Neuronal stem cell (in vitro differentiated cells): ENCODE measurements around the gene COG6.
A peak's percentile ranks its signal among the peaks of the same experiment; 100 is the strongest.

Source experiments
- DNase-seq: peaks from one replicate; pipeline ENCODE4 v3.0.0-alpha.2; 2013; ENCODE audit warnings: low spot score
- H2AFZ ChIP-seq: one replicate; pipeline ENCODE4 v1.6.1; 2013; ENCODE audit warnings: mild to moderate bottlenecking, low read length, inconsistent platforms
- H2AK5ac ChIP-seq: 2 replicates; pipeline ENCODE4 v1.6.1; 2013; ENCODE audit warnings: low read depth, mild to moderate bottlenecking, inconsistent platforms, low read length, moderate library complexity, mixed read lengths
- H2BK120ac ChIP-seq: 2 replicates; pipeline ENCODE4 v1.6.1; 2013; ENCODE audit warnings: low read depth, mild to moderate bottlenecking, inconsistent platforms, low read length, moderate library complexity, mixed read lengths
- H2BK12ac ChIP-seq: one replicate; pipeline ENCODE4 v1.6.1; 2013; ENCODE audit warnings: low read length, inconsistent platforms
- H2BK15ac ChIP-seq: 2 replicates; pipeline ENCODE4 v1.6.1; 2013; ENCODE audit warnings: mild to moderate bottlenecking, low read length, inconsistent platforms, mixed read lengths
- H2BK5ac ChIP-seq: one replicate; pipeline ENCODE4 v1.6.1; 2013; ENCODE audit warnings: inconsistent platforms, mild to moderate bottlenecking, low read length, moderate library complexity
- H3K14ac ChIP-seq: one replicate; pipeline ENCODE4 v1.6.1; 2013; ENCODE audit warnings: low read length, inconsistent platforms
- H3K18ac ChIP-seq: 2 replicates; pipeline ENCODE4 v1.6.1; 2013; ENCODE audit warnings: low read length, inconsistent platforms
- H3K23ac ChIP-seq: 2 replicates; pipeline ENCODE4 v1.6.1; 2013; ENCODE audit warnings: low read depth, mild to moderate bottlenecking, mixed read lengths, low read length, inconsistent platforms; ENCODE audit not compliant: poor library complexity
- H3K27ac ChIP-seq: replicated peaks from 3 replicates; pipeline ENCODE4 v1.5.1; 2013; ENCODE audit warnings: low read length, inconsistent platforms
- H3K27me3 ChIP-seq, 3 experiments: 2 replicates each; pipeline ENCODE4 v1.6.1; 2013; ENCODE audit warnings: low read length in 3 of 3, mild to moderate bottlenecking in 2 of 3, inconsistent platforms in 1 of 3, low read depth in 1 of 3, mixed read lengths in 1 of 3, moderate library complexity in 1 of 3; ENCODE audit not compliant: control insufficient read depth in 3 of 3, insufficient read depth in 3 of 3
- H3K36me3 ChIP-seq, 2 donors: replicated peaks in 1 of 2; 2 replicates each; pipeline ENCODE4 v1.6.1; 2013; ENCODE audit warnings: low read length in 2 of 2; ENCODE audit not compliant: control insufficient read depth in 2 of 2, insufficient read depth in 2 of 2
- H3K4ac ChIP-seq: 2 replicates; pipeline ENCODE4 v1.6.1; 2013; ENCODE audit warnings: inconsistent platforms, mild to moderate bottlenecking, low read length, moderate library complexity
- H3K4me1 ChIP-seq, 2 donors: 1 replicate in 1 of 2; 2 replicates in 1 of 2; pipeline ENCODE4 v1.6.1; 2013; ENCODE audit warnings: low read length in 2 of 2, low read depth in 1 of 2; ENCODE audit not compliant: control insufficient read depth in 2 of 2, insufficient read depth in 1 of 2
- H3K4me2 ChIP-seq: one replicate; pipeline ENCODE4 v1.6.1; 2013; ENCODE audit warnings: mild to moderate bottlenecking, low read length, inconsistent platforms; ENCODE audit not compliant: insufficient read depth, poor library complexity, severe bottlenecking
- H3K4me3 ChIP-seq, 2 donors: 2 replicates each; pipeline ENCODE4 v1.5.1; 2013; ENCODE audit warnings: low read length in 2 of 2, mild to moderate bottlenecking in 2 of 2, inconsistent platforms in 1 of 2, moderate library complexity in 1 of 2
- H3K79me1 ChIP-seq: one replicate; pipeline ENCODE4 v1.6.1; 2013; ENCODE audit warnings: low read depth, mild to moderate bottlenecking, inconsistent platforms, low read length, moderate library complexity
- H3K9ac ChIP-seq: one replicate; pipeline ENCODE4 v1.6.1; 2013; ENCODE audit warnings: mild to moderate bottlenecking, low read depth, low read length, inconsistent platforms; ENCODE audit not compliant: poor library complexity
- H3K9me3 ChIP-seq, 2 donors: replicated peaks in 1 of 2; 2 replicates each; pipeline versions ENCODE3 to v1.6.1; 2013; ENCODE audit warnings: low read length in 2 of 2, mild to moderate bottlenecking in 2 of 2, inconsistent platforms in 1 of 2, low read depth in 1 of 2, mixed read lengths in 1 of 2, moderate library complexity in 1 of 2; ENCODE audit not compliant: control insufficient read depth in 2 of 2, insufficient read depth in 1 of 2
- H4K8ac ChIP-seq: one replicate; pipeline ENCODE4 v1.6.1; 2013; ENCODE audit warnings: low read depth, mild to moderate bottlenecking, inconsistent platforms, low read length, moderate library complexity
- H4K91ac ChIP-seq: one replicate; pipeline ENCODE4 v1.6.1; 2013; ENCODE audit warnings: low read length, low read depth, mild to moderate bottlenecking, inconsistent platforms; ENCODE audit not compliant: poor library complexity
- WGBS, 2 donors: extraction: QIAGEN DNeasy Blood & Tissue Kit; methylation state at CpG; one replicate each; pipeline ENCODE4 v1.1.7; 2013; ENCODE audit warnings: missing lambda C conversion rate in 2 of 2, mixed read lengths in 1 of 2; ENCODE audit not compliant: insufficient read length in 2 of 2, insufficient replicate concordance in 1 of 2; ENCODE audit errors: extremely low coverage in 2 of 2; 5-methylcytosine and 5-hydroxymethylcytosine counted together

The COG6 gene

GRCh38 chr13:39646122-39646521 lies 9.3 kb upstream of the COG6 start:
- no peak overlapping the region for H3K14ac ChIP-seq
- H3K27ac ChIP-seq = no peak overlapping the region
- no peaks in the 10 kb centered on the region for H3K36me3 ChIP-seq
- H3K4ac ChIP-seq = no peak overlapping the region
- no peak overlapping the region for H2BK12ac ChIP-seq
- no peak overlapping the region for H2AFZ ChIP-seq
- H3K9me3 ChIP-seq = no peaks in the 10 kb centered on the region
- no peak overlapping the region for H3K4me2 ChIP-seq
- H2BK120ac ChIP-seq = no peak overlapping the region
- no peak overlapping the region for H2AK5ac ChIP-seq
- H2BK15ac ChIP-seq = no peak overlapping the region
- no peak overlapping the region for H2BK5ac ChIP-seq
- 100% methylated on average over 2 to 3 of the region's 4 CpGs for WGBS, 2 donors
- H4K91ac ChIP-seq = no peak overlapping the region
- no peak for DNase-seq
- H3K4me3 ChIP-seq = no peak overlapping the region
- no peaks in the 10 kb centered on the region for H3K79me1 ChIP-seq
- no peak overlapping the region for H3K18ac ChIP-seq
- H3K4me1 ChIP-seq = no peaks in the 10 kb centered on the region
- no peak overlapping the region for H3K23ac ChIP-seq
- no peak overlapping the region for H4K8ac ChIP-seq
- no peak overlapping the region for H3K9ac ChIP-seq
- no peaks in the 10 kb centered on the region for H3K27me3 ChIP-seq

DNA sequence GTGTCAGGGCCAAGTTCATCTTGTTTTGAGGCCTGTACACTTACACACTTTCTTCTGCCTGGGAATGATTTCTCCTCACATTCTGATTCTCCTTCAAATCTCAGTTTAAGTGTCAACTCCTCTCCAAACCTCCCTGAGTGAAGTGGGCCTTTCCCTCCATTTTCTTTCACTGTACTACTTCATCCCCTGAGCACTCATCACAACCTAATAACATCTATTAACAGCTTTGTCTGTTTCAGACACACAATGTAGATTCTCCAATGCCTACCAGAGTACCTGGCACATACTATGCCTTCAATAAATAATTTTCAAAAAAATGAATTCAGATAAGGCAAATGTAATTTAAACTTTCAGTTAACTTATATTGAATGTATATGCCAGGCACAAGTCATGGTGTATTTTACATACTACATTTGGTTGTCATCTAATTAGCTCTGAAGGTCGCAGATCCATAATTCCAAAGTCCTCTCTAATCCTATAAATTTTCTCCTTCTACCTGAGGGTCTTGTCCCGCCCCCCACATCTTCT lies 357 bp upstream of the COG6 start:
- H3K23ac ChIP-seq = no peak overlapping the region
- H3K4me3 ChIP-seq = peak overlapping the region in 1 of 2 donors; percentile 76
- no peak overlapping the region for H2BK15ac ChIP-seq
- H3K79me1 ChIP-seq = peaks cover 2% of the 10 kb centered on the region
- H3K4me1 ChIP-seq = no peaks in the 10 kb centered on the region
- no peak overlapping the region for H3K27ac ChIP-seq
- no peak overlapping the region for H3K14ac ChIP-seq
- H2AFZ ChIP-seq = peak overlapping the region; percentile 98
- H3K4ac ChIP-seq = no peak overlapping the region
- peaks cover 0 to 4% of the 10 kb centered on the region in 2 donors for H3K36me3 ChIP-seq
- no peaks in the 10 kb centered on the region for H3K9me3 ChIP-seq
- DNase-seq = peak; percentile 3
- no peak overlapping the region for H2BK120ac ChIP-seq
- no peak overlapping the region for H3K9ac ChIP-seq
- H3K18ac ChIP-seq = no peak overlapping the region
- no peak overlapping the region for H4K8ac ChIP-seq
- no peak overlapping the region for H2BK12ac ChIP-seq
- H4K91ac ChIP-seq = no peak overlapping the region
- no peak overlapping the region for H3K4me2 ChIP-seq
- H2AK5ac ChIP-seq = no peak overlapping the region
- no peaks in the 10 kb centered on the region for H3K27me3 ChIP-seq
- H2BK5ac ChIP-seq = no peak overlapping the region
- WGBS, 2 donors = no CpG with 5 or more reads among the region's 2 CpGs

- no peak overlapping the region for H3K27ac ChIP-seq
These were observed 839 bp downstream of the COG6 start for GRCh38 chr13:39656325-39656677.

GRCh38 chr13:39663508-39663907 lies 8.0 kb downstream of the COG6 start:
- H3K4me1 ChIP-seq = no peaks in the 10 kb centered on the region
- H3K23ac ChIP-seq = no peak overlapping the region
- H2BK120ac ChIP-seq = no peak overlapping the region
- no peak overlapping the region for H3K4ac ChIP-seq
- no CpG with 5 or more reads among the region's 1 CpG for WGBS, 2 donors
- H2AK5ac ChIP-seq = no peak overlapping the region
- no peak overlapping the region for H2BK12ac ChIP-seq
- H3K27me3 ChIP-seq = no peaks in the 10 kb centered on the region
- no peaks in the 10 kb centered on the region for H3K79me1 ChIP-seq
- H3K36me3 ChIP-seq = peaks cover 2 to 50% of the 10 kb centered on the region in 2 donors
- H4K91ac ChIP-seq = no peak overlapping the region
- no peak overlapping the region for H3K4me3 ChIP-seq
- no peaks in the 10 kb centered on the region for H3K9me3 ChIP-seq
- no peak overlapping the region for H3K9ac ChIP-seq
- H3K4me2 ChIP-seq = no peak overlapping the region
- no peak overlapping the region for H2AFZ ChIP-seq
- no peak overlapping the region for H2BK15ac ChIP-seq
- no peak for DNase-seq
- H3K27ac ChIP-seq = no peak overlapping the region
- no peak overlapping the region for H4K8ac ChIP-seq
- H3K18ac ChIP-seq = no peak overlapping the region
- no peak overlapping the region for H3K14ac ChIP-seq
- H2BK5ac ChIP-seq = no peak overlapping the region

More at GRCh38 chr13:39656325-39656677, 839 bp downstream of the COG6 start:
- no peak overlapping the region for H4K8ac ChIP-seq
- no peak overlapping the region for H2BK120ac ChIP-seq
- H3K18ac ChIP-seq = no peak overlapping the region
- no peak overlapping the region for H3K23ac ChIP-seq
- no peaks in the 10 kb centered on the region for H3K4me1 ChIP-seq
- no peak overlapping the region for H4K91ac ChIP-seq
- H3K4ac ChIP-seq = no peak overlapping the region
- H2BK5ac ChIP-seq = no peak overlapping the region
- H3K4me2 ChIP-seq = peak overlapping the region; percentile 67
- H3K79me1 ChIP-seq = peaks cover 2% of the 10 kb centered on the region
- H3K9me3 ChIP-seq = no peaks in the 10 kb centered on the region
- H3K9ac ChIP-seq = no peak overlapping the region
- H3K27me3 ChIP-seq = no peaks in the 10 kb centered on the region
- no peak for DNase-seq
- no peak overlapping the region for H2BK15ac ChIP-seq
- no peak overlapping the region for H2BK12ac ChIP-seq
- H2AK5ac ChIP-seq = no peak overlapping the region
- no CpG with 5 or more reads among the region's 7 CpGs for WGBS, 2 donors
- peak overlapping the region; percentile 98 for H2AFZ ChIP-seq
- H3K14ac ChIP-seq = no peak overlapping the region
- H3K4me3 ChIP-seq = peak overlapping the region; percentile 76 to 98
- H3K36me3 ChIP-seq = peaks cover 0 to 15% of the 10 kb centered on the region in 2 donors
